B cell (primary cell): ENCODE data around the gene BCL3.

ENCODE experiments used
- CTCF ChIP-seq: fragments of 200-600 bp; IDR thresholded peaks from one replicate; pipeline ENCODE4 v1.8.0; 2022; ENCODE audit warnings: antibody characterized with exemption, mild to moderate bottlenecking
- EZH2 ChIP-seq: IDR thresholded peaks from 2 replicates; pipeline ENCODE4 v1.6.1; 2012; ENCODE audit warnings: borderline replicate concordance, low read depth, mild to moderate bottlenecking, moderate library complexity, low read length; ENCODE audit not compliant: insufficient read depth, poor library complexity, severe bottlenecking

- TF ChIP-seq CTCF (no peak), EZH2 (no peak)
Observed at GRCh38 chr19:44754750-44755080, 6.2 kb downstream of the BCL3 start.
